Kidney (tissue), 14 donors: ENCODE data around the gene PRDM16. TPM values are rescaled to one million over a fixed set of nuclear protein-coding genes. Genes with fewer than 3 reads are reported as not detected.

ENCODE experiments used
- DNase-seq, 5 donors: peaks; one replicate each; pipeline ENCODE4 v3.0.0-alpha.2; 2013 to 2020
- FAIRE-seq: peaks from 2 replicates; lab custom pipeline; 2012; peaks lifted over from hg19 to GRCh38; lab: Jason Lieb, UNC
- H3K27ac ChIP-seq, 2 donors: one replicate each; pipeline ENCODE4 v1.7.0; 2013; ENCODE audit warnings: low read depth in 2 of 2, low read length in 2 of 2, inconsistent platforms in 1 of 2
- H3K27me3 ChIP-seq: one replicate; pipeline ENCODE4 v1.7.1; 2013; ENCODE audit warnings: low read length, inconsistent platforms; ENCODE audit not compliant: control insufficient read depth, insufficient read depth
- H3K36me3 ChIP-seq, 3 donors: one replicate each; pipeline versions ENCODE4 v1.7.0 to v1.7.1; 2013; ENCODE audit warnings: low read length in 3 of 3, control low read depth in 1 of 3, inconsistent platforms in 1 of 3; ENCODE audit not compliant: insufficient read depth in 3 of 3, control insufficient read depth in 2 of 3
- H3K4me1 ChIP-seq, 3 donors: one replicate each; pipeline versions ENCODE4 v1.7.0 to v1.7.1; 2013; ENCODE audit warnings: low read length in 3 of 3, inconsistent platforms in 1 of 3, low read depth in 1 of 3; ENCODE audit not compliant: control insufficient read depth in 2 of 3, insufficient read depth in 2 of 3
- H3K4me3 ChIP-seq, 3 donors: one replicate each; pipeline versions ENCODE4 v1.7.0 to v1.8.1; 2013; ENCODE audit warnings: low read length in 3 of 3, control low read depth in 1 of 3, inconsistent platforms in 1 of 3
- H3K9ac ChIP-seq, 3 donors: one replicate each; pipeline versions ENCODE4 v1.7.0 to v1.7.1; 2013; ENCODE audit warnings: low read length in 3 of 3, control low read depth in 1 of 3, inconsistent platforms in 1 of 3
- H3K9me3 ChIP-seq, 3 donors: one replicate each; pipeline versions ENCODE4 v1.7.0 to v1.7.1; 2013; ENCODE audit warnings: low read length in 3 of 3, control low read depth in 1 of 3, inconsistent platforms in 1 of 3; ENCODE audit not compliant: control insufficient read depth in 2 of 3, insufficient read depth in 1 of 3
- CTCF ChIP-seq: IDR thresholded peaks from 3 replicates; pipeline ENCODE4 v1.5.1; 2012; ENCODE audit warnings: mild to moderate bottlenecking, moderate library complexity, borderline replicate concordance; ENCODE audit not compliant: insufficient read depth; ENCODE audit errors: extremely low read depth
- intact Hi-C: fragments of 100-400 bp; cut with DNase I; formaldehyde crosslinking; loops from one replicate; pipeline ENCODE4 v1.11.1; 2022
- polyA plus RNA-seq: library from polyadenylated mRNA; stranded (reverse); fragments of 350-450 nt; fragmentation: Illumina TruSeq; extraction: RNeasy Lipid Tissue Mini Kit (QIAGEN cat#74804); gene quantifications from one replicate; pipeline ENCODE4 v1.2.3, GENCODE V29; 2014; ENCODE audit warnings: low read depth, low replicate concordance; ENCODE audit not compliant: insufficient read depth
- total RNA-seq: library from RNA; stranded (reverse); fragmentation: NEBNext Ultra II Directional; extraction: Animal tissue kit (Norgen Biotek cat#: 25700); gene quantifications from one replicate; pipeline ENCODE4 v1.2.1, GENCODE V29; 2021
- donor health status: control.
- donor health status: control.
- donor health status: control.
- donor health status: control.
- donor health status: control.
- donor health status: DM: yes; HTN: yes; CAD: no.
- donor health status: Normal renal cell carcinoma (clear cell type).

PRDM16 gene
- total and polyA plus RNA-seq, 2 donors from 2014 or later: 3.0 to 21.9 TPM

GRCh38 chr1:3120994-3121393, 52.0 kb downstream of the PRDM16 start:
- DNase-seq (no peak), FAIRE-seq (no peak)
- Histone ChIP-seq H3K9me3 (no peaks in the 10 kb centered on the region), H3K4me1 (peaks cover 0 to 4% (median 0%) of the 10 kb centered on the region in 3 donors), H3K36me3 (no peaks in the 10 kb centered on the region), H3K9ac (no peak overlapping the region), H3K4me3 (no peak overlapping the region), H3K27me3 (no peaks in the 10 kb centered on the region), H3K27ac (no peak overlapping the region)
- TF ChIP-seq CTCF: no peak
- intact Hi-C loops: no loop called here

- no peaks in the 10 kb centered on the region for H3K36me3 ChIP-seq
- DNase-seq (no peak), FAIRE-seq (no peak)
- H3K9ac ChIP-seq: no peak overlapping the region
- no peaks in the 10 kb centered on the region for H3K27me3 ChIP-seq
- peaks cover 0 to 11% (median 3%) of the 10 kb centered on the region in 3 donors for H3K4me1 ChIP-seq
- TF ChIP-seq CTCF: no peak
- H3K27ac ChIP-seq: no peak overlapping the region
- no peaks in the 10 kb centered on the region for H3K9me3 ChIP-seq
- intact Hi-C loops: no loop called here
- no peak overlapping the region for H3K4me3 ChIP-seq
Observed at GRCh38 chr1:3121401-3122210, 52.6 kb downstream of the PRDM16 start.

- peaks cover 0 to 12% (median 6%) of the 10 kb centered on the region in 3 donors for H3K4me1 ChIP-seq
- no peak overlapping the region for H3K4me3 ChIP-seq
- intact Hi-C loops: no loop called here
- H3K27me3 ChIP-seq: no peaks in the 10 kb centered on the region
- no peak overlapping the region for H3K9ac ChIP-seq
- no peaks in the 10 kb centered on the region for H3K36me3 ChIP-seq
- no peak overlapping the region for H3K27ac ChIP-seq
- no peak for TF ChIP-seq CTCF
- FAIRE-seq (no peak), DNase-seq (no peak)
- no peaks in the 10 kb centered on the region for H3K9me3 ChIP-seq
Observed at GRCh38 chr1:3122311-3122710, 53.3 kb downstream of the PRDM16 start.
